ENCODE measurements around the gene SORCS2.

- TF ChIP-seq CTCF (conservative IDR thresholded peaks at IDR 0.05; ENCODE audit: low read length), result no peak
- TF ChIP-seq EZH2phosphoT487 (IDR thresholded peaks at IDR 0.05; ENCODE audit: borderline replicate concordance, low read depth, low read length), result no peak
These were observed 109.7 kb downstream of the SORCS2 start for GRCh38 chr4:7301846-7302630.

All from OCI-LY7 (cell line).